ENCODE data around the gene CCL22.
"Not testable (repeated sequence)": the region's sequence is repeated elsewhere in the genome, so short reads cannot be mapped to it uniquely, and the experiment has no call there.

CCL22 gene, protein sequence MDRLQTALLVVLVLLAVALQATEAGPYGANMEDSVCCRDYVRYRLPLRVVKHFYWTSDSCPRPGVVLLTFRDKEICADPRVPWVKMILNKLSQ

DNA sequence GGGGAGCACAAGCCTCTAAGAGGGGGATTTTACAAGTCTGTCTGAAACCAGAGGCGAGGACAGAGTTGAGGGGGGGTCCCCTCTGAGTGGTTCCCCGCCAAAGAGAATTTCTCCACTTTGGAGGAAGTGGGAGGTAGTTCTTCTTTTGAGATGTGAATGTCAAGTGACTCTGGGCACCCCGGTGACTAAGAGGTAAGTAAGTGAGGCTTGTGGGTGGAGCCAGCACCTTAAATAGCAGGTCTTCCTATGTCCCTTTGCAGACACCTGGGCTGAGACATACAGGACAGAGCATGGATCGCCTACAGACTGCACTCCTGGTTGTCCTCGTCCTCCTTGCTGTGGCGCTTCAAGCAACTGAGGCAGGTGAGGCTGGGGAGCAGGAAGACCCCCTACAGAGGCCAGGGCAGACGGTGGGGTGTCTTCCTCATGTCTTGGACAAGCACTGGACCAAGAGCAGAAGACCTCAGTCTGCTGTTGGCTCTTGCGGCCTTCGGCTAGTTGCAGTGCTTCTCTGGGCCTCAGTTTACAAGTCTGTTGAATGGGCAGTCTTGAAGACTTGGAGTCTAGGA lies at the start of gene CCL22:
TSS of gene CCL22 (plus strand) at position 257 of the 569 bp plus-strand sequence. CDS start at position 291, 34 bp downstream.
- no peak for DNase-seq

DNA sequence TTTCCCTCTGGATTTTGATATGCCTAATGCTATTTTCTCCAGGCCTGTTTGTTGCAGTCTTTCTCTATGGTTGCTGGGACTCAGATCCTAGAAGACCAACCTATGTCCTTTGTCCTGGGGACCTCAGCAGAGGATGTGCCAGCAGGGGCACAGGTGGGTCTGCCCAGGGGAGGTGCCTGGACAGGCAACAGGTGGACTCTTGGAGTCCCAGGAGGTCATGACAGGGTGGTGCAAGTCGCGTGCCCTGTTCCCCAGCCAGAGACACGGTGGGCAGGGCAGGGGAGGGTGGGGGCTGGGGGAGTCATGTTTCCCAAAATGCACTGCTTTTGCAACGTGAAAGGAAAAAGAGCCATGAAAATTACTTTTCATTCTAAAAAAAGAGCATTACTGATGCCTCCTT lies 47.8 kb upstream of the CCL22 start:
- DNase-seq: no peak

DNA sequence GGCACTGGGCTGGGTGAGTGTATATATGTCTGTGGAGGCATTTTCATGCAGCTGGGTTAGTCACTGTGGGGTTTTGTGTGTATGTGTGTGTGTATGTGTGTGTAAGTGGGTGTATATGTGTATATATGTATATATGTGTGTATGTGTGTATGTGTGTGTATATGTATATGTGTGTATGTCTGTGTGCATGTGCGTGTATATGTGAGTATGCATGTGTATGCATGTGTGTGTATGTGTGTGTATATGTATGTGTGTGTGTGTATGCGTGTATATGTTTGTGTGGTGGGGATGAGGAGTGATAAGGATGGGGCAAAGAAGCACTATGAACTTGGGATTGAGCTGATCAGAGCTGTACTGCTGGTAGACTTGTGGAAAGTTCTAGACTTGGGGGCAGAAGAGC lies 45.1 kb upstream of the CCL22 start:
- no peak for DNase-seq

DNA sequence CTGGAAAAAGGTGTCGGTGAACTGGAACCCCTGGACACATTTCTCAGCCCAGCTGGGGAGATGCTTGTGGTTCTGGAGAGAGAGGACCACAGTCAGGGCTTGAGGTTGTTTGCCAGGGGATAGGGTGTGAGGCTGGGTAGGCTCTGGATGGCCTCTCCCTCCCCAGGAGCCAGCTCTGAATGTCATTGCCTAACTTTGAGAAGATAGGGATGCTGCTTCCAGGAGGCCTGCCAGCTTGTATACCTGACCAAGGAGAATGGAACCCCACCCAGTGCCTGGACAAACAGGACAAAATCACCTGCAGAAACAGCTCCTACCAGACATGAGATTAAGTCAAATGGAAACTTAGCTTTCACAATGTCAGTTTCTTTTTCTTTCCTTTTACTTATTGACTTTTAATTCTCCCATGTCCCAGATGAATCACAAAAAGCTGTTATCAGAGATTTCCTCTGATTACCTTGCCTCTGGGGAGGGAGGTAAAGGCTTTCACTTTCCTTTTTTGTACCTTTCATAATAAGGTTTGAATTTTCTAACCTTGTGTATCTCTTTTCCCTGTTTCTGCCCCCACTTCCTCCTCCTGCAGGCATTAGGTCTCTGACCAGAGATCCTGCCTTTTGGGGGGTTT lies 44.3 kb upstream of the CCL22 start:
- DNase-seq: no peak

DNA sequence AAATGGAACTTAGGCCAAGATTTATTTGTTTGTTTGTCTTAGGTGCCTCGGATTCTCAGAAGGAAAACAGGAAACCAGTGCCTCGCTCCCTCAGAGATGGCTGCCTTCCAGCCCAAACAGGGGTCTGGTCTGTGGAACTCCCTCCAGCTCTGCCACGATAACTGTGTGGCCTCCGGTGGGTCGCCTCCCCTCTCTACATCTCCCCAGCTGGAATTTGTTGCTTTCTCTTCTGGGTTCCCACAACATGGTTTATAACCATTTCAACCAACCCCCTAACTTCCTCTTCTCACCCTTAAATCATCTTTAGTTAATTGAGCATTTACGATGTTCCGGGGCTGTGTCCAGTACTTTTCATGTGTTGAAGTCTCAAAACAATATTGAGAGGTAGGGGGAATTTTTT lies 43.2 kb upstream of the CCL22 start:
- DNase-seq: no peak

DNA sequence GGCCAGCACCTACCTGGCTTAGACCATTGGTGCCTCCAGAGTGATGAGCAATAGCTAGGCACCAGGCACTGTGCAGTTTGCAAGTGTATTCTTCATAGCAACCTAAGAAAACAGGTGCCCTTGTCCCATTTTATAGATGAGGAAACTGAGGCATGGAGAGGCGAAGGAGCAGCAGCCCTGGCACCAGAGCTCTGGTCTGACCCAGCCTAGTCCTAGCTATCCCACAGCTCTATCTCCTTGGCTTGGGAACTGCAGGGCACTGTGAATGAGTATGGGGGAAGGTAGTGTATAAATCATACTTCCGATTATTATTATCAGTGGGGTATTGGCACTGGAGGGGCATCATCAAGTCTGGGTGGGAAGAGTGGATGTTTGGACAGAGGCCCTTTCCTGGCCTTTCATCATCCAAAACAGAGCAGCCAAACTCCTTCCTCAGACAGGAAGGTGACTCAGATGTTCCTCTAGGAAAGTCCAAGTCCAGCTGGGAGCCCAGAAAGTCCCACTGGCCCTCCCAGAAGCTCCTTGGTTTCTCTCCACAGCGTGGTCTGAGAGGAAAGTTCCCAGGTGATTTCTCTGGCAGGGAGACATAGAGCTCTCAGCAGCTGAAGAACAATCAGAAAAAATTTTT lies 42.1 kb upstream of the CCL22 start:
- DNase-seq: no peak

DNA sequence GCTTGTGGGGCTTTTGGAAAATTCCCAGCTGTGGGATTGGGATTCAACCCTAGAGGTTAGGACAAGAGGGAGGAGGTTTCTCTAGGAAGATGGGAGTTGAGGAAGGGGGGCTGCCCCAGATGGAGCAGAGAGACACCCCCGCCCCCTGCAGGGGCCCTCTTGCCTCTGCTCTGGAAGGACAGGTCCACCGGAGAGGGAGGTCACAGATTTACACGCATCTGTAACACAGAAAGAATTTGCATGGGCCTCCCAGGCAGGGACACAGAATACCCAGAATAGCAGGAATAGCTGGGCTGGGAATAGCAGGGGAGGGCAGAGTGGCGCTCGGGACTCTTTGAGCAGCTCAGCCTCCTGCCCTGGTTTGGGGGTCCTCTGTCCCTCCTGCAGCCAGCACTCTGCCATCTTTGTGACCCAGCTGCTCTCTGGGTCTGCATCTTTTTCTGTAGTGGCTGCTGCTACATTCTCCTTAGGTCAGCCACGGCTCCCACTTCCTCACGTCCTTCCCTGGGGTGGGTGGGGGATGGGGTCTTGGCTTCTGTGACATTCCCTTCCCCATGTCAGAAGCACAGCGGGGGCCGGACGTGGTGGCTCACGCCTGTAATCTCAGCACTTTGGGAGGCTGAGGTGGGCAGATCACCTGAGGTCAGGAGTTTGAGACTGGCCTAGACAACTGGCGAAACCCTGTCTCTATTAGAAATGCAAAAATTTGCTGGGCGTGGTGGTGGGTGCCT lies 40.2 kb upstream of the CCL22 start:
- no peak for DNase-seq

DNA sequence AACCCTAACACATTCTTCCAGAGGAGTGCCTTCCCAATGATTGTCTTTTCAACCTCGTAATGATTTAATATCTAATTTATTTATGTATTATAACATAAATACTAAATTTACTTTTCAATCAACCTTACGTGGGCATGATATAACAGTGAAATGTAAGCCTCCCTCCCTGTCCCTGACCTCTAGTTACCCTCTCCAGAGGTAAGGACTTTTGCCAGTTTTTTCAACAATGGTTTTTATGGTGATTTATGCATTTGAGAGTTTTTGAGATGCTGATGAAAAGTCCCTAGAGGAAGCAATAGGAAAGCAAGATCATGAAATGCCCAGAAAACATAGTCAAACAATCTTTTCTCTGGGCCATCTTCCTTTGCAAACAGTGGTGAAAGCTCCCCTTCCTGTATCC lies 38.9 kb upstream of the CCL22 start:
- no peak for DNase-seq

DNA sequence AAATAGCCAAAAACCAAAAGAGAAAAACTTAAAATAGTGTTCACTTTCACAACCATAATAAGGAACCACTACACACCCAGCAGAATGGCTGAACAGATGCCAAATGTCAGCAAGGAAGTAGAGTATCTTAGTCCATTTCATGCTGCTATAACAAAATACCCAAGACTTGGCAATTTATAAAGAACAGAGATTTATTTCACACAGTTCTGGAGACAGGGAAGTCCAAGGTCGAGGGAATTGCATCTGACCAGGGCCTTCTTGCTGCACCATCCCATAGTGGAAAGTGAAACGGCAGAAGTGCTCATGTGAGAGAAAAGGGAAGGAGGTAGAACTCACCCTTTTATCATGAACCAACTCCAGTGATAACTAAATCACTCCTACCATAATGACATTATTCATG lies 33.8 kb upstream of the CCL22 start:
- no peak for DNase-seq

DNA sequence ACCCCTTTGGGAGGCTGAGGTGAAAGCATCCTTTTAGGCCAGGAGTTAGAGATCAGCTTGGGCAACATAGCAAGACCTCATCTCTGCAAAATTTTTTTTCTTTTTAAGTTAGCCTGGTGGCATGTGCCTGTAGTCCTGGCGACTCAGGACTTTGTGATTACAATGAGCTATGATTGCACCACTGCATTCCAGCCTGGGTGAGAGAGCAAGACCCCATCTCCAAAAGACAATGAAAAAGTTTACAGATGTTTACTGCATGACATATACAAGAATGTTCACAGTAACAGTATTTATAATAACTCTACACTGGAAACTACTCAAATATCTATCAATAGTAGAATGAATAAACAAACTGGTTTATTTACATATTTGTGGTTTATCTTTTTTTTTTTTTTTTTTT lies 33.1 kb upstream of the CCL22 start:
- DNase-seq: no peak

DNA sequence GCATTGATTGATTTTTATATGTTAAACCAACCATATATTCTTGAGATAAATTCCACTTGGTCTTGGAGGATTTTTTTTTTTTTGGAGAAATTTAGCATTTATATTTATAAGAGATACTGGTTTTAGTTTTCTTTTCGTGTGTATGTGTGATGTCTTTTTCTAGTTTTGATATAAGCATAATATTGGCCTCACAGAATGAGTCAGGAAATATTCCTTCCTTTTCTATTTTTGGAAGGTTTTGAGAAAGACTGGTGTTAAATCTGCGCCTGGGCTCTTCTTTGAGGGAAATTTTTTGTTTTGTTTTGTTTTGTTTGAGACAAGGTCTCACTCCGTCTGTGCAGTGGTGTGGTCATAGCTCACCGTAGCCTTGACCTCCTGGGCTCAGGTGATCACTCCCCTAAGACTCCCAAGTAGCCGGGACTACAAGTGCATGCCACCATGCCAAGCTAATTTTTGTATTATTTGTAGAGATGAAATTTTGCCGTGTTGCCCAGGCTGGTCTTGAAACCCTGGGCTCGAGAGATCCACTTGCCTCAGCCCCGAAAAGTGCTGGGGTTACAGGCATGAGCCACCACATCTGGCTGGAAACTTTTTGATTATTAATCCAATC lies 28.8 kb upstream of the CCL22 start:
- DNase-seq: no peak

DNA sequence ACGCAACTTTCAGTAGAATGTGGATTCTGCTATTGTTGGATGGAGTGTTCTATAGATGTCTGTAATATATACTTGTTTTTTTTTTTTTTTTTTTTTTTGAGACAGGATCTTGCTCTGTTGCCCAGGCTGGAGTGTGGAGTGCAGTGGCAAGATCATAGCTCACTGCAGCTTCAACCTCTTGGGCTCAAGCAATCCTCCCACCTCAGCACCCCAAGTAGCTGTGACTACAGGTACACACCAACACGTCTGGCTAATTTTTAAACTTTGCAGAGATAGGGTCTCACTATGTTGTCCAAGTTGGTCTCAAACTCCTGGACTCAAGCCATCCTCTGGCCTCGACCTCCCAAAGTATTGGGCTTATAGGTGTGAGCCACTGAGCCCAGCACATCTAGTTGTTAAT lies 27.2 kb upstream of the CCL22 start:
- no peak for DNase-seq

DNA sequence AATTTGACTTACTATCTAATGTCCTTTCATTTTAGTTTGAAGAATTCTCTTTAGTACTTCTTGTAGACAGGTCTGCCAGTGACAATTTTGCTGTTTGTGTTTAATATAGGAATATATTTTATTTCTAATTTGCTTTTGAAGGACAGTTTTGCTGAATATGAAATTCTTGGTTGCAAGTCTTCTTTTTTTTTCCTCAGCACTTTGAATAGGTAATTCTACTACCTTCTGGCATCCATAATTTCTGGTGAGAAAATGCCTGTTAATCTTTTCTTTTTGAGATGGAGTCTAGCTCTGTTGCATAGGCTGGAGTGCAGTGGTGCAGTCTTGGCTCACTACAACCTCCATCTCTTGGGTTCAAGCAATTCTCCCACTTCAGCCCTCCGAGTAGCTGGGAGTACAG lies 25.2 kb upstream of the CCL22 start:
- DNase-seq: no peak

DNA sequence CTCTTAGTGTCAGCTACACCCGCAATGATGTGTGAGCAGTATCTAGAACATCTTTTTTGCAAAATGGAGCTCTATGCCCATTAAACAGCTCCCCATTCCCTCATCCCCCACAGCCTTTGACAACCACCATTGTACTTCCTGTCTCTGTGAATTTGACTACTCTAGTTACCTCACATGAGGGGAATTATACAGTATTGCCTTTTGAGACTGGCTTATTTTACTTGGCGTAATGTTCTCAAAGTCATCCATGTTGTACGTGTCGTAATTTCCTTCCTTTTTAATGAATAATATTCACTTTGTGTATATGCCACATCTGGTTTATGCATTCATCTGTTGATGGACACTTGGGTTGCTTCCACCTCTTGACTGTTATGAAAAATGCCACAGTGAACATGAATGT lies 23.2 kb upstream of the CCL22 start:
- no peak for DNase-seq

DNA sequence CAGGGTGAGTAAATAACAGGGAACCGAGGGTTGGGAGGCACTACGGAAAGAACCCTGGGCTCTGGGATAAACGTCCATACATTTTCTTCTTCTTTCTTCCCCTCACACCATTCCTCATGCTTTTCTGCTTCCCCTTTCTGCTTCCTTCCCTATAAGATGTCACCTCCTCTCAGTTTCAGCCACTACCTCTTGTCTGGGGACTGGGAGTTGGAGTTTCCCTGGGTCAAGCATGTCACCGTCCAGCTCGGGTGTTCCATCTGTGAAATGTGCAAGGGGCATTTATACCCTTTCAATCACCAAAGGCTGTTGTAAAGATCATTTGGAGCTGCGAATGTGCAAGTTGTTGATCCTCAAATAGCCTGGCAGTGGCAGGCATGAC lies 17.5 kb upstream of the CCL22 start:
- DNase-seq: no peak

DNA sequence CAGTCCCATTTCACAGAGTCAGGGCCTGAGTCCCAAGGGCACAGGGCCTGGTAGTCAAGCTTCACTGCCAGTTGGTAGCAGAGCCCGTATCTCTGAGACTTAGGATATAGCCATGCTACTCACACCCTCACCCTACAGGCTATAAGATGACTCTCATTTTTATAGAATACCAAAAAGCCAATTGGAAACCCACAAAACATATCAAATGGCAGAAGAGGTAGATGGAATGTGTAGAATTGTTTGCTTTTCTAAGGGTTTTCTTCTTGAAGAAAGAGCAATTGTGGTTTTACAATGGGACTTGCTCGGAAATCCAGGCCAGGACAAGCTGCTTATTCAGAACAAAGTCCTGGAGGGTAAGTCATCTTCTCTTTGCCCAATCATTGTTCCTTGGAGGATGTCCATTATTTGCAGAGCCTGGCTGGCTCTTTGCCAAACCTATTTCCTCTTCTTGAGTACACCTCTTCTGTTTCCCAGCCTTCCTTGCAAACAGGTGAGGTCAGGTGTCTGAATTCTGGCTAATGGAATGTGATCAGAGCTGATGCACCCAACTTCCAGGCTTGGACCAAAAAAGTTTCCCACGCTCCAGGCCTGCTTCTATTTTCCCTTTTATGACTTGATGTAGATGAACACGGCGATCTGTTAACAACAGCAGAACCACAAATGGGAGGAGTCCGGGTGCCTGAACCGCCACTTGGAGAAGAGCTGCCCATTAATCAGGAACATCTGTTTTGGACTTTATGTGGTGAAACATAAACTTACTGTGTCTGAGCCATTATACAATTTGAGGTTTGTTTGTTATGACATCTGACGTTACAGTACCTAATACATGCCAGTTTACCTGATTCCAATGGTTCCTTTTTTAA lies 16.9 kb upstream of the CCL22 start:
- no peak for DNase-seq

DNA sequence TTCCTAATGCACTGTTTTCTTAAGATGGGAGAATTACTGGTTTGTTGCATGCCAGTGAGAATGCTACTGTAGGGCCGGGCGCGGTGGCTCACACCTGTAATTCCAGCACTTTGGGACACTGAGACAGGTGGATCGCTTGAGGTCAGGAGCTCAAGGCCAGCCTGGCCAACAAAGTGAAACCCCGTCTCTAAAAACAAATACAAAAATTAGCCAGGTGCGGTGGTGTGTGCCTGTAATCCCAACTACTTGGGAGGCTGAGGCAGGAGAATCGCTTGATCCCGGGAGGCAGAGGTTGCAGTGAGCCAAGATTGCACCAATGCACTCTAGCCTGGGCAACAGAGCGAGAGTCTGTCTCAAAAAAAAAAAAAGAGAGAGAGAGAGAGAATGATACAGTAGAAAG lies 16.0 kb upstream of the CCL22 start:
- DNase-seq: not testable (repeated sequence)

DNA sequence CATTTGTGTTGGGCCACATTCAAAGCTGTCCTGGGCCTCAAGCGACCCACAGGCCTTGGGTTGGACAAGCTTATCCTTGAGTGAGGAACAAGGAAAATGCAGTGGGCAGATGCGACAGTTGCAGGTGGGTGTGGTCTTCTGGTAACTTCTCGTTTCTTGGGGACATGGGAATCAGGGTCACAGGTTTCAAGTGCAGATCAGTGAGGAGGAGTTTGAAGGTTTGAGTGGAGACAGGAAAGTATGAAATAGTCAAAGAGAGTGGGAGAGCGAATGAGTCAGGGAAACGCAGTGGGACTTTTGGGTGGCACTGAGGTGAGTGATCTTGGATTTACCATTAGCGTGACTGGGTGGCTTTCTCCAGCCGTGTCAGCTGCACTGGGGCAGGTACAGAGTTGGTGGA lies 15.4 kb upstream of the CCL22 start:
- DNase-seq: no peak

DNA sequence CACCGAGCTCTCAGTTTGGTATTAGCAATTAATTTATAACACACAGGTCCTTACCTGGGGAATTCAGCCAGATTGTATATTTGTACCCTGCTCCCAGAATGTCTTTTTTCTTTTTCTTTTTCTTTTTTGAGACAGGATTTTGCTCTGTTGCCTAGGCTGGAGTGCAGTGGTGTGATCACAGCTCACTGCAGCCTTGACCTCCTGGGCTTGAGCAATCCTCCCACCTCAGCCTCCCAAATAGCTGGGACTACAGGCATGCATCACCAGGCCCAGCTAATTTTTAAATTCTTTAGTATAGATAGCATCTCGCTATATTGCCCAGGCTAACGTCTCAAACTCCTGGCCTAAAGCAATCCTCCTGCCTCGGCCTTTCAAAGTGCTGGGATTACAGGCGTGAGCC lies 14.5 kb upstream of the CCL22 start:
- not testable (repeated sequence) for DNase-seq

DNA sequence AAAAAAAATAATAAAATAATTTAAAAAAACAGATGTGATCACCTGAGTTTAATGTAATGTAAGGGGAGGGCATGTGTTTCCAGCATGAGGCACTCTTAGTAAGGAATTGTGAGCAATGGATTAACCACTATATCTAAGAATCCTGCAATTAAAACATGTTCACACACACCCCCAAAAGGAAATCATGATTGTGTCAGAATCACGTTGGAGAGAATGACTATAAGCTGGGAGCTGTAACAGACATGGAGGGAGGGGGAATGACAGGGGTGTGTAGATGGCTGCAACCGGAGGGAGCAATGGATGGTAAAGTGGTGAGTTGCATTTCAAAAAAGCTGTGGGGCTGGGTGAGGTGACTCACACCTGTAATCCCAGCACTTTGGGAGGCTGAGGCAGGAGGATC lies 13.6 kb upstream of the CCL22 start:
- no peak for DNase-seq

DNA sequence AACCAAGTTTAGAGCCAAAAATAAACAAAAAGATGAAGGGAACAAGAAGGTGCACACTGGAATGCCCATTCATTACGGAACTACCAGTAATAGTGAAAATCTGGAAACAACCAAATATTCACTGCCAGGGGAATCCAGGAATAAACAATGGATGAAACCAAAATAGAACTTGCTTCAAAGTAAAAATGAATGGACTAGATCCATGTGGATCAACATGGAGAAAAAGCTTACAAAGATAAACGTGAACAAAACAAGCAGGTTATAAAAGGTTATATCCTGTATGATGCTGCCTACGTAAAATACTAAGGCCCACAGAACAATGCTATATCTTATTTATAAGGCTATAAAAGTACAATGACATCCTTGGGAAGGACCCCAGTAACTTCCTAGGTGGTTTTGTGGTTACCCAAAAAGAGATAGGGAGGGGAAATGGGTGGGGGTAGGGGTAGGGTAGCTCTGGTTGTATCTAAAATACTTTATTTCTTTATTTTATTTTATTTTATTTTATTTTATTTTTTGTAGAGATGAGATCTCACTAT lies 12.8 kb upstream of the CCL22 start:
- no peak for DNase-seq

DNA sequence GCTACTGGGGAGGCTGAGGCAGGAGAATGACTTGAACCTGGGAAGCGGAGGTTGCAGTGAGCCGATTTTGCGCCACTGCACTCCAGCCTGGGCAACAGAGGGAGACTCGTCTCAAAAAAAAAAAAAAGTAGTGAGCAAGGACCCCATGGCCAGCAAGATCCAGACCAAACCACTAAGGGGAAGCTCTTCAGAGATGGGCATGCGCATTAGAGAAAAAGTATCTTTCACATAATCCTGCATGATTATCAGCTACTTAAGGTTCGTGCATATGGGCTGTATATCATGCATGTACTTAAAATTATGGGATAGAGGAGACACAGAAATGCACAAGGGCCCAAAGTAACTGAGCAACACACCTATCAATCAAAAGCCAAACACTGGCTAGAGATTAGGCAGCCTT lies 10.7 kb upstream of the CCL22 start:
- no peak for DNase-seq
